Measurements from ENCODE around the gene SNCB.

SNCB gene

GRCh38 chr5:176577312-176578176 is 52.8 kb downstream of the SNCB start:
- DNase-seq, result peak in 1 of 56 donors; percentile 3

GRCh38 chr5:176575488-176576422 is 54.6 kb downstream of the SNCB start:
- DNase-seq, result no peak

GRCh38 chr5:176575066-176575465 is 55.3 kb downstream of the SNCB start:
- DNase-seq, result no peak

- no peak for DNase-seq
Observed at GRCh38 chr5:176574297-176574591, 56.1 kb downstream of the SNCB start.

- peak in 50 of 56 donors; percentile 2 to 86 (median 46) for DNase-seq
Observed at GRCh38 chr5:176573564-176574296, 56.6 kb downstream of the SNCB start.

Data from nucleus accumbens (tissue), 56 donors.